ENCODE measurements around the gene RAB22A. TPM values are rescaled to one million over a fixed set of nuclear protein-coding genes. Genes with fewer than 3 reads are reported as not detected.
A peak's percentile ranks its signal among the peaks of the same experiment; 100 is the strongest.

RAB22A gene
- total RNA-seq, 1 donor from 2014 or later = 24.2 TPM

GRCh38 chr20:58389968-58390658, 80.6 kb downstream of the RAB22A start:
- Histone ChIP-seq H3K27me3 (no peaks in the 10 kb centered on the region), H3K27ac (peak overlapping the region; percentile 93), H3K4me3 (peak overlapping the region; percentile 84), H3K9me3 (no peaks in the 10 kb centered on the region), H3K4me1 (peaks cover 22% of the 10 kb centered on the region), H3K36me3 (no peaks in the 10 kb centered on the region)
- intact Hi-C loops (cut with DNase I) = no loop called here
- no peak for ATAC-seq
- no peak for TF ChIP-seq CTCF (IDR thresholded peaks at IDR 0.05)
- DNase-seq = no peak

GRCh38 chr20:58390659-58391035, 81.1 kb downstream of the RAB22A start:
- no peak for TF ChIP-seq CTCF (IDR thresholded peaks at IDR 0.05)
- Histone ChIP-seq H3K4me3 (peak overlapping the region; percentile 84), H3K9me3 (no peaks in the 10 kb centered on the region), H3K27me3 (no peaks in the 10 kb centered on the region), H3K36me3 (no peaks in the 10 kb centered on the region), H3K27ac (no peak overlapping the region), H3K4me1 (peaks cover 22% of the 10 kb centered on the region)
- intact Hi-C loops (cut with DNase I) = no loop called here
- ATAC-seq = no peak
- DNase-seq = no peak

GRCh38 chr20:58392286-58392685, 82.8 kb downstream of the RAB22A start:
- DNase-seq (no peak), ATAC-seq (no peak)
- Histone ChIP-seq H3K9me3 (no peaks in the 10 kb centered on the region), H3K27ac (no peak overlapping the region), H3K4me3 (no peak overlapping the region), H3K4me1 (peaks cover 23% of the 10 kb centered on the region), H3K36me3 (no peaks in the 10 kb centered on the region), H3K27me3 (no peaks in the 10 kb centered on the region)
- no peak for TF ChIP-seq CTCF (IDR thresholded peaks at IDR 0.05)
- intact Hi-C loops (cut with DNase I) = no loop called here

- ATAC-seq (no peak), DNase-seq (no peak)
- Histone ChIP-seq H3K27ac (no peak overlapping the region), H3K27me3 (no peaks in the 10 kb centered on the region), H3K4me1 (peaks cover 32% of the 10 kb centered on the region), H3K4me3 (no peak overlapping the region), H3K36me3 (no peaks in the 10 kb centered on the region), H3K9me3 (no peaks in the 10 kb centered on the region)
- TF ChIP-seq CTCF (IDR thresholded peaks at IDR 0.05) = no peak
- intact Hi-C loops (cut with DNase I) = no loop called here
Observed at GRCh38 chr20:58393299-58393698, 83.8 kb downstream of the RAB22A start.

GRCh38 chr20:58394801-58395200, 85.3 kb downstream of the RAB22A start:
- Histone ChIP-seq H3K27ac (no peak overlapping the region), H3K36me3 (no peaks in the 10 kb centered on the region), H3K27me3 (no peaks in the 10 kb centered on the region), H3K4me1 (peaks cover 29% of the 10 kb centered on the region), H3K9me3 (no peaks in the 10 kb centered on the region), H3K4me3 (no peak overlapping the region)
- intact Hi-C loops (cut with DNase I) = no loop called here
- no peak for DNase-seq
- no peak for ATAC-seq
- TF ChIP-seq CTCF (IDR thresholded peaks at IDR 0.05) = no peak

GRCh38 chr20:58395604-58396003, 86.1 kb downstream of the RAB22A start:
- intact Hi-C loops (cut with DNase I) = no loop called here
- DNase-seq (no peak), ATAC-seq (no peak)
- H3K27me3 ChIP-seq = no peaks in the 10 kb centered on the region
- no peaks in the 10 kb centered on the region for H3K9me3 ChIP-seq
- H3K4me3 ChIP-seq = no peak overlapping the region
- H3K27ac ChIP-seq = no peak overlapping the region
- TF ChIP-seq CTCF (IDR thresholded peaks at IDR 0.05) = no peak
- H3K4me1 ChIP-seq = peaks cover 22% of the 10 kb centered on the region
- H3K36me3 ChIP-seq = no peaks in the 10 kb centered on the region

Data from upper lobe of right lung (tissue), 1 donor.